IPS DF 6.9 (cell line): Measurements from ENCODE around the gene NCSTN.

Source experiments
- DNase-seq: peaks from one replicate; pipeline ENCODE4 v3.0.0-alpha.2; 2013; ENCODE audit warnings: low read depth, low spot score
- H3K27ac ChIP-seq: one replicate; pipeline ENCODE4 v1.5.1; 2013; ENCODE audit warnings: low read length, control low read depth
- H3K27me3 ChIP-seq: 2 replicates; pipeline ENCODE4 v1.6.1; 2013; ENCODE audit warnings: mild to moderate bottlenecking, low read length; ENCODE audit not compliant: control insufficient read depth, insufficient read depth
- H3K36me3 ChIP-seq: 2 replicates; pipeline ENCODE4 v1.6.1; 2013; ENCODE audit warnings: low read length; ENCODE audit not compliant: control insufficient read depth, insufficient read depth
- H3K4me1 ChIP-seq: 2 replicates; pipeline ENCODE4 v1.6.1; 2013; ENCODE audit warnings: low read length; ENCODE audit not compliant: control insufficient read depth, insufficient read depth
- H3K4me3 ChIP-seq: 2 replicates; pipeline ENCODE4 v1.5.1; 2013; ENCODE audit warnings: mild to moderate bottlenecking, low read length
- H3K9me3 ChIP-seq: 2 replicates; pipeline ENCODE4 v1.6.1; 2013; ENCODE audit warnings: low read length, inconsistent platforms; ENCODE audit not compliant: control insufficient read depth, insufficient read depth
- WGBS: extraction: QIAGEN DNeasy Blood & Tissue Kit; methylation state at CpG from one replicate; pipeline ENCODE4 v1.1.7; 2013; ENCODE audit warnings: mixed read lengths, missing lambda C conversion rate; ENCODE audit not compliant: insufficient read length, insufficient coverage; 5-methylcytosine and 5-hydroxymethylcytosine counted together

Gene NCSTN

DNA sequence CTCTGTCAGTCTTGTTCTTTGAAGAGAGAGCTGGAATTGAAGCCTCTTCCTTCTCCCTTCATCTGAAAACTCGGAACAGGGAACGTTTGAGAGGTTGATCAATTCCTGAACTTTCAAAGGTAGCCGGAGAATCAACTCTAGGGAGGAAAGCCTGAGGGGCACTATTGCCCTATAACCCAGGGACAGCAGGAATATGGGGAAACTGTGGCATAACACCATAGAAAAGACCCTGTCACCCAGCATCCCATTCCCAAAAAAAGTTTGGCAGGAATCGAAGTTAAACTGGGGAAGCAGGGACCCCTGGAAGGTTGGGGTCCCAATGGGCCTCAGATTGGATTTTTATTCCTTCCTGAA, 18.6 kb downstream of the NCSTN start:
- no CpG with 5 or more reads among the region's 4 CpGs for WGBS
- H3K27ac ChIP-seq: no peak overlapping the region
- no peaks in the 10 kb centered on the region for H3K4me1 ChIP-seq
- H3K36me3 ChIP-seq: peaks cover 5% of the 10 kb centered on the region
- no peaks in the 10 kb centered on the region for H3K27me3 ChIP-seq
- no peak overlapping the region for H3K4me3 ChIP-seq
- no peaks in the 10 kb centered on the region for H3K9me3 ChIP-seq
- DNase-seq: no peak

- no CpG with 5 or more reads among the region's 9 CpGs for WGBS
- Histone ChIP-seq H3K4me1 (no peaks in the 10 kb centered on the region), H3K27ac (no peak overlapping the region), H3K36me3 (peaks cover 5% of the 10 kb centered on the region), H3K9me3 (no peaks in the 10 kb centered on the region), H3K4me3 (no peak overlapping the region), H3K27me3 (no peaks in the 10 kb centered on the region)
- DNase-seq: no peak
Measured at GRCh38 chr1:160362168-160362957, 19.2 kb downstream of the NCSTN start.

GRCh38 chr1:160363010-160363409, 19.8 kb downstream of the NCSTN start:
- Histone ChIP-seq H3K4me3 (no peak overlapping the region), H3K4me1 (no peaks in the 10 kb centered on the region), H3K27ac (no peak overlapping the region), H3K36me3 (peaks cover 5% of the 10 kb centered on the region), H3K27me3 (no peaks in the 10 kb centered on the region), H3K9me3 (no peaks in the 10 kb centered on the region)
- no CpG with 5 or more reads among the region's 5 CpGs for WGBS
- no peak for DNase-seq

GRCh38 chr1:160363951-160364735, 21.0 kb downstream of the NCSTN start:
- H3K27ac ChIP-seq: no peak overlapping the region

DNA sequence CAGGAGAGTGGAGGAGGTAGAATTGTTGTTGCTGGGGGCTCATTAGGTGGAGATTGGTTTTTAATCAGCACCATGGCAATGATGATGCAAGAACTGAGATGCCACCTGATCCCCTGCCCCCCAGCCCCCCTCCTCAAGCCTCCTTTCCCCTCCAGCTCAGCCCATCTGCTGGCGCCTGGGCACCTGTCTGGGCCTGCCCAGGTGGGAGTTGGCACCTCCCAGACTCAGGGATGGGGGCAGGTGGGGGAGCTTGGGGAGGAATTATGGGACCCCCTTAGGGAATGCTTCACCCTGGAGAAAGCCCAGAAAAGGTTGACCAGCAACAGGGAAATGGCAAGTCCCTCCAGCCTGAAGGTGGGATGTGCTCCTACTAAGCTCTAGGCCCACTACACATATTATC, 22.1 kb downstream of the NCSTN start:
- H3K27me3 ChIP-seq: no peaks in the 10 kb centered on the region
- no peaks in the 10 kb centered on the region for H3K4me1 ChIP-seq
- H3K9me3 ChIP-seq: no peaks in the 10 kb centered on the region
- no peak for DNase-seq
- no CpG with 5 or more reads among the region's 1 CpG for WGBS
- no peak overlapping the region for H3K4me3 ChIP-seq
- H3K27ac ChIP-seq: no peak overlapping the region
- peaks cover 3% of the 10 kb centered on the region; the same call in 1 of the 2 replicates for H3K36me3 ChIP-seq

More at GRCh38 chr1:160363951-160364735, 21.0 kb downstream of the NCSTN start:
- Histone ChIP-seq H3K27me3 (no peaks in the 10 kb centered on the region), H3K4me1 (no peaks in the 10 kb centered on the region), H3K36me3 (peaks cover 3% of the 10 kb centered on the region; the same call in 1 of the 2 replicates), H3K9me3 (no peaks in the 10 kb centered on the region), H3K4me3 (no peak overlapping the region)
- no CpG with 5 or more reads among the region's 12 CpGs for WGBS
- DNase-seq: no peak

DNA sequence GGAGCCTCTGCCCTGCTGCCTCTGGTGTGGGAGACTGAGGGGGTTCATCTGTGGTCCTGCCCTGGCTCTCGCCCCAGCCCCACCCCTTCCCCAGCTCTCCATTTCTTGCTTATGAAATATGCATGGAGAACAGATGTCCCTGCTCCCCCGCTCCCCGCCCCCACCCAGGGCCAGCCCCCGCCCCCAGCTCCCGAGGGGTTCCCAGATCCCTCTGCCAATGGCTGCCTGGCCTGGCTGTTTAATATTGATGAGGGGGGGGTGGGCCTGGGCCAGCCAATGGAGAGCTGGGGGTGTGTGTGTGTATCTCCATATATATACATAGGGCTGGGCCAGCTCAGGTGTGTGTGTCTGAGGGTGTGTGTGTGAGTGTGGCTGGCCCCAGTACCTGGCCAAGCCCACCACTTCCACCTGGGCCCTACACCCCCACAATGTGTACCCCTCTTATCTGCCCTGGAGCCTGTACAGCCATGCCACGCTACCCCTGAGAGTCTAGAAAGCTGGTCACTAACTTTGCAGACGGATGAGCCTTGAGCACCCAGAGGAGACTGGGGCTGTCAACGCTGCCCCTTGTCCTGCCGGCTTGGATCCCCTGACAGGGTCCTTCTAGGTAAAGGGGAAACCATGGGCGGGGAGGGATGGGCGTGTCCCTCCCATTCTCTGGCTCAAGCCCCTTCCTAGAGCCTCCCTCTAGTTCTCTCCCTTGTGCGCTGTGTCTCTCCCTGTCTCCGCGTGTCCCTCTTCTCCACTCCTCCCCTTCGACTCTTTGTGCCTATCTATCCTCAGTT, 23.7 kb downstream of the NCSTN start, which contains the start of gene NHLH1:
Gene NHLH1 (plus strand): TSS at position 341 of the 785 bp plus-strand sequence. CDS start 3,661 bp downstream, outside the sequence.
- Histone ChIP-seq H3K9me3 (no peaks in the 10 kb centered on the region), H3K4me1 (no peaks in the 10 kb centered on the region; the same call in 1 of the 2 replicates), H3K4me3 (no peak within 1 kb of the TSS), H3K36me3 (no peaks in the 10 kb centered on the region), H3K27ac (no peak within 1 kb of the TSS), H3K27me3 (no peaks in the 10 kb centered on the region)
- WGBS: no CpG with 5 or more reads among the region's 15 CpGs
- no peak for DNase-seq

- Histone ChIP-seq H3K9me3 (no peaks in the 10 kb centered on the region), H3K36me3 (no peaks in the 10 kb centered on the region), H3K4me3 (no peak overlapping the region), H3K4me1 (no peaks in the 10 kb centered on the region; the same call in 1 of the 2 replicates), H3K27me3 (no peaks in the 10 kb centered on the region), H3K27ac (no peak overlapping the region)
- no CpG with 5 or more reads among the region's 4 CpGs for WGBS
- DNase-seq: no peak
Measured at GRCh38 chr1:160367516-160367900, 24.3 kb downstream of the NCSTN start.

DNA sequence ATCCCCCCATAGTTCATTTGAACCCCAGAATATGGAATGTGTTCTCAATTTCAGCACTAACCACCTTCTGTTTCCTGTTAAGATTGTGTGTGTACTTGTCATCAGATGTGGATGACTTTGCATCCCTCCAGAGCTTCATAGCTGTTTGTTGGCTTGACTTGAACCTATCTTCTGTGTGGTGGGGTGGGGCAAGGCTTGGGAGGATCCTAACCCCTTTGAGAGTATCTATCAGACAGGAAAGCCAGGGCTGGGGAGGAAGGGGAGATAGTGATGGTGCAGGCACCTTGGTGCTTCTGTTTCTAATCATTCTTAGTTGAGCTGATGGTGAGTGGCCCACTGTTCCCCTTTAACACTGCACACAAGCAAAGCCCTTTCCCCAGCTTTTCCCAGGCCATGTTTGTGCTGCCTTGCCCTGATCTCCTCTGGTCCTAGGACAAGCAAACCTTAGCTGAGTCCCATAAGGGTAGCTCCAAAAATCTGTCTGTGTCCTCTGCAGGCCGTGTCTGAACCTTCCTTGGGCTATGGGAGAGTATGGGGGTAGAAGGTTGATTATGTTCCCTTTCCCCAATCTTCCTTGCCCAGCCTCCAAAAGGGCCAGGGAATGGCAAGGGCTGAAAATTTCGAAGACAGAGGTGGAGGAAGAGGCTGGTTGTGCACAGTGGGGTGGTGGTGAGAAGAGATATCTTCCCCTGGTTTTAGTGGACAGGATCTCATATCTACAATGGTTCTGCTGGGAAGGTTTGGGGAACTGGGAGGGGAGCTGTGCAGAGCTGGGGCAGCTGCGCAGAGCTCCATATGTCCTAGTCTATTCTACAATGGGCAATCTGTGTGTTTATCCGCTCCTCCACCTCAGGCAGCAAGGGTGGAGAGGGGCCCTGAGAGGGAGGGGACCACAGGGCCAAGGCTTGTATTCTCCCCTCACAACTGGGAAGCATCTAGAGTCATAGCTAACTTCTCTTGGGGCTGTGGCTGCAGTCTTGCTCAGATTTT, 25.0 kb downstream of the NCSTN start:
- no peaks in the 10 kb centered on the region for H3K36me3 ChIP-seq
- no peaks in the 10 kb centered on the region; the same call in 1 of the 2 replicates for H3K4me1 ChIP-seq
- H3K27ac ChIP-seq: no peak overlapping the region
- WGBS: no CpG with 5 or more reads among the region's 4 CpGs
- no peaks in the 10 kb centered on the region for H3K27me3 ChIP-seq
- no peak for DNase-seq
- H3K9me3 ChIP-seq: no peaks in the 10 kb centered on the region
- no peak overlapping the region for H3K4me3 ChIP-seq

DNA sequence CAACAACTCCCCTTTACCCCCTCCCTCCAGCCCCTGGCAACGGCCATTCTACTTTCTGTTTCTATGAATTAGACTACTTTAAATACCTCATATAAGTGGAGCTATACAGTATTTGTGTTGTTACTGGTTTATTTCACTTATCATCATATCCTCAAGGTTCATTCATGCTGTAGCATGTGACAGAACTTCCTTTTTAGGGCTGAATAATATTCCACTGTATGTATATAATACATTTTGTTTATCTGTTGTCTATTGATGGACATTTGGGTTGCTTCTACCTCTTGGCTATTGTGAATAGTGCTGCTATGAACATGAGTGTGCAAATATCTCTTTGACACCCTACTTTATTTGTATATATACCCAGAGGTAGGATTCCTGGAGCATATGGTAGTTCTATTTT, 25.9 kb downstream of the NCSTN start:
- no CpG with 5 or more reads among the region's 1 CpG for WGBS

More for the DNA sequence above, 25.9 kb downstream of the NCSTN start:
- Histone ChIP-seq H3K4me1 (no peaks in the 10 kb centered on the region; the same call in 1 of the 2 replicates), H3K9me3 (no peaks in the 10 kb centered on the region), H3K36me3 (no peaks in the 10 kb centered on the region), H3K4me3 (no peak overlapping the region), H3K27me3 (no peaks in the 10 kb centered on the region), H3K27ac (no peak overlapping the region)
- no peak for DNase-seq
